ENCODE results near the gene SAFB2.

SAFB2 gene

DNA sequence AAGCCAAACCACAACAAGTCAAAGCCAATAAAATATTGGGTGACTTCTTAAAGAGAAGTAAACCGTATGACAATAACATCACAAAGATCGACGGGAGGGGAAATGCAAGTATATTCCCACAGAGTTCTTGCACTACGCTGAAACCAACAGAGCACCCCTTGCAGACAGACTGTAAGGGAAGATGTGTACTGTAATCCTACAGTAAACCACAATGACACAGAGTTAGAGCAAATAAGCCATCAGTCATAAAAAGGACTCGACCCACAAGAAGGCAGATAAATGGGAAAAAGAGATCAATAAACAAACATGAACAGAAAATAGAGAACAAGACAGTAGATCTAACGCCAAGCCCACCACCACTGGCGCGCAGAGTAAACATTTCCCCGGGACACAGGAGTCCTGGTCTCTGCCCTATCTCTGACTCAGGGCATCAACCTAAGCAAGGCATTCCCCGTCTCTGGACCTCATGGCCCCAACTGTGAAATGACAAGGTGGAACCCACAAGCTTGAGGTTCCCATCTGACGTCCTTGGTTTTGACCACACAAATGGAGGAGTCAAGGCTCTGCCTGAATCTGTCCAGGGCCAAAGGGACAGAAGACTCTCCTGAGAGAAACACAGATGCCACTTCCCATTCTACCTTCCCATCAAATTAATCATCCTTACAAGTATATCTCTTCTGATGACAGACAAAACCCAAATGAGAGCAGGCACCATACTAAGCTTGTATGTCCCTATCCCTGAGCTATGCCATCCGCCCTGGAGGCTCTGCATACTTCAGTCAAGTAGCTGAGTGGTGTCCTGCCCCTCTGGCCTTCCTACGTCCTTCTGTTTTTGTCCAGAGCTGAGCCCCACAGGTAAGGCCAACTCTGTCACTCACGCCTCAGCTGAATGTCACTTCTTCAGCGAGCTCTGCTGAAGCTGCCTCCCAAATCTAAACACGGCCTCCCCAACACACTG, 15.0 kb downstream of the SAFB2 start:
- no peak for DNase-seq

DNA sequence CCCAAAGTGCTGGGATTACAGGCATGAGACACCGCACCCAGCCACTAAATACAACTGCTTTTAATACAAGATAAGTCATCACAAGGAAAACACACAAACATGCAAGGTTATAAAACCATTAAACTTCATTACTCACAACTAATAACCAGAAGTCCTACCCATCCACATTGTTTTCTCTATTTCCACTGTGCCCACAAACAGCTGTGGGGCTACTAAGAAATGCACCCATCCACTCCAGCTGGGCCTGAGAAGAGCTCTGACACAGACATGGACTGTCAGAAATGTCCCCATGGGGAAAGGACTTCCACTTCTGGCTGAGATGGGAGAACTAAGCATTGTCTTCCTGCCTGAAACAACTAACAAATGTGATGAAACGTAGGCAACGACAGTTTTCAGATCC, 17.2 kb downstream of the SAFB2 start:
- DNase-seq, result no peak

DNA sequence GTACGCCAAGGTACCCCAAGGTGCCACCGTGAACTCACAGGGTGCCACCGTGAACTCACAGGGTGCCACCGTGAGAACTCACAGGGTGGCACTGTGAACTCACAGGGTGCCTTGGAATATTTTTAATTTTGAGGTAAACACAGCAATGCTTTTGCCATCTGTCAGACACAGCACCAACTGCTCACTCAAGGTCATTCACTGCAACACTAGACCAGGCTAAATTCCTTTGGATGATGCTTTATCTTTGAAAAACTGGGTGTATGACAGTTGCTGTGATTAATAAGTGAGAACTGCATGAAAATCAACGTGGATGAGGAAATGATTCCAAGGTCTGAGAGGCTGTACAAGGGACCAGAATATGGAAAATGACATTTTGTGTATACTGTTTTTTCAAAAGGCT, 18.9 kb downstream of the SAFB2 start:
- no peak for DNase-seq

DNA sequence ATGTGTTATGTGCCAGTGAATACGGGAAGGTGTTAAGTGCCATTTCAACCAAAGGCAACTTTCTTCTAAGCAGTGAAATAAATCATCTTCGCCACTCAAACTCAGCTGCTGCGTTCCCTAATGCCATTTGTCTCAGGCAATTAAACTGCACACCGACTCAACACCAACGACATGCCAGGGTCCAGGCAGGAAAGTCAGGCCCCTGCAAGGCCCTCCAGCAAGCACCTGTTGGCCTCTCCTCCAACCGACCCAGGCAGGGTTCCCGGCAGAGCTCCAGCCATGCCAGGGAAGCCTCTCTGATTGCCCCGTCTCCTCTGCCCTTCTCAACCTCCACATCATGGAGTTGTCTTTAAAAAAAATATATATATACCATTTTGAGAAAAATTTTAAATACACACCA, 21.8 kb downstream of the SAFB2 start:
- no peak for DNase-seq

DNA sequence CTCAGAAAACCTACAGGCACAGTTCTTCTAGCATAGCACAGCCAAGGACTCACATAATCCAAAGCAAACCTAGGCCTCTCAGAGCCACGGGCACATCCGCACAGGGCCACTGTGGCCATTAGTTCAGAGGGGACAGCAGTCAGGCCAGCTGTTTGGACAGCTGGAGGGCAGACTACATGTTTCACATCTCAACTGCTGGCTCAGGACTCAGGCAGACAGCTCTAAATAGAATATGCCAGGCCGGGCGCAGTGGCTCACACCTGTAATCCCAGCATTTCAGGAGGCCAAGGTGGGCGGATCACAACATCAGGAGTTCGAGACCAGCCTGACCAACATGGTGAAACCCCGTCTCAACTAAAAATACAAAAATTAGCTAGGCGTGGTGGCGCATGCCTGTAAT, 26.8 kb downstream of the SAFB2 start:
- no peak for DNase-seq

DNA sequence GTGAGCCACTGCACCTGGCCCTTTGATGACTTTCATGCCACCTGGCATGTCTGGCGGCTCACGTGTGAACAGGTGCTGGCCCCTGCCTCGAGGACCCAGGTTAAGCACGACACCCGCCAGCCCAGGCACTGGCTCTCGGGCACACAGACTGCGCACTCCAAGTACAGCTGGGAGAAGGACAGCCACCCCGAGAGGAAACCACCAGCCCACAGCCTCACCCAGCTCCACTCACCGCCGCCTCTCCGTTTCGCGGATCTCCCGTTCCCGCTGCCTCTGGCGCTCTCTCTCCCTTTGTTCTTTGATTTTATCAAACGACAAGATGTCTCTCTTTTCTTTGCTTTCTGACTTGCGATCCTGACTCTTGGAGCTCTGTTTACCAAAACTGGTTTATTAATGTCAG, 27.4 kb downstream of the SAFB2 start:
- DNase-seq, result no peak

DNA sequence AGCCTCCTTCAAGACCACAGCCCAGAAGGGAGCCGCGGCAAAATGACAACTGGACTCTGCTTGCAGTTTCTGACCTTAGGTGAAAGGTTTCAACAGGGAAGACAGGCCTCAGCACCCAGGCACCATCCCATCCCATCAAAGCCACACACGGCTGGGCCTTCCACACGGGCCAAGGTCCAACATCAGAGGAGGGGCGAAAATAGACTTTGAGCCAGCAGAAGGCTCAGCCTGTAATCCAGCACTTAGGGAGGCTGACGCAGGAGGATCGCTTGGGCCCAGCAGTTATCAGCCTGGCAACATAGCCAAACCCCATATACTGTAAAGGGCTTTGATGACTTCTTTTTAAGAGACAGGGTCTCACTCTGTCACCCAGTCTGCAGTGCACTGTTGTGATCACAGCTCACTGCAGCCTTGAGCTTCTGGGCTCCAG, 28.0 kb downstream of the SAFB2 start:
- no peak for DNase-seq

DNA sequence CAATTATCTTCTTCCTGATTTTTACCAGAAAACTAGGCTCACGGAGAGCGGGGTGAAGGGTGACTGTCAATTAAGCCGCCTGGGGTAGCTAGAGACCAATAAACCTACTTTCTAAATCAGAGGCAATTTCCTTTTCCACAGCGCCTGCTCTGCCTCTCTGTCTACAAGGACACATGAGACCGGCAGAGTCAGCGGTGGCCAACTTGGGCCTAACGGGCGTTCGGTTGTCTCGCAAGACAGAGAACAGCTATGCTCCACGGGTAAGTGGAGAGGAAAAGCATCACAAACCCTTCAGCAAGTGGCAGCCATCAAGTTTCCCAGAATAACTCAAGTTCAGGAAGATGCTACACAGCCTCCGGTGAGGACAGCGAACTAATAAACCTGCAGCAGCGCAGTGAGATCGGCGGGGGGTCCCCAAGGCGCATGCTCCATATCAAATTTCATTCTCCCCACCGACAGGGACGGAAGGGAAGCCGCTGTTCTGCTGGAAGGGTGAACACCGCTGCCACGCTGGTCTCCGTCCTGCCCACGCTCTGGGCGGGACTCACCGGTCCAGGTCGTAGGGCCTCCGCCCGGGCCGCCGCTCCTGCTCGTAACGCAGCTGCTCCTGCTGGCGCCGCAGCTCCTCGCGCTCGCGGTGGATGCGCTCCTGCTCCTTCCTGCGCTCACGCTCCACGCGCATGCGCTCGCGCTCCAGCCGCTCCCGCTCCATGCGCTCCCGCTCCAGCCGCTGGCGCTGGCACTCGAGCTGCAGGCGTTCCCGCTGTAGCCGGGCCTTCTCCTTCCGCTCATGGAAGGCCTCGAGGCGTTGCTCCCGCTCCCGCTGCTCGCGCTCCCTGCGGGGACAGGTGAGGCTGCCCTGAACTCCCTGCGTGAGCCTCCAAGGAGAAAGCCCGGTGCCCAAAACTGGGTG, 29.0 kb downstream of the SAFB2 start:
- DNase-seq, result no peak

DNA sequence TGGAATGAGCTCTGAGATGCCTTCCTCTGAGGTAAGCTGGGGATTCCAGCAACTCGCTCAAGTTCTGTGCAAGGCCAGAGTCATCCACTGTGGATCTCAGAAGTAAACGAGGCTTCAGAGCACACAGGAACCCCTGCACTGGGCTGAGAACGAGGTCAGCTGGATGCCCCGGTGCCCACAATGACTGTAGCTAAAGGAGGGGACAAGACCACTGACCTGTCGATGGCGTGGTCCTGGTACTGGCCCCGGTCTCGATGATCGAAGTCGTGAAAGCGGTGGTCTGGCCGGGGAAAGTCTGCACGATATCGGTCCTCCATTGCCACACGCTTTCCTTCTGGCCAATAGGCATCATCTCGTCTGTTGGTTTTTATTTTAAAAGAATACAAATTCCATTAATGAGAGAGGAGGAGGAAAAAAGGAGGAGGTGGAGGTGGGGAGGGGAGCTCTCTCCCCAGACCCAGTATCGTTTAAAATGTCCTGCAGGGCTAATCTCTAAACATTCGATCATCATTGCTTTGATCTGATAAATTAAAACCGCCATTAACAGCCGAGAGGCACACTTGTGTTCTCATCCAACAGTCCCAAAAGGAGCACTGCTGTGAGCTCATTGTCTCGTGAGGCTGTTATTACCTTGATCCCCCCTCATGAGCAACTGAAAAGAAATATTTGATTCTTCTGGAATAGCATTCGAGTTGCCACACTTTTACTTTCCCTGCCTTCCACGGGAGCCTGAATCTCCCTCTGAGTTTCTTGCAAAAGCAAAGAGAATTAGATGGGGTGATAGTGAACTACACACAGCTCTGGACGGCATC, 29.8 kb downstream of the SAFB2 start:
- no peak for DNase-seq

DNA sequence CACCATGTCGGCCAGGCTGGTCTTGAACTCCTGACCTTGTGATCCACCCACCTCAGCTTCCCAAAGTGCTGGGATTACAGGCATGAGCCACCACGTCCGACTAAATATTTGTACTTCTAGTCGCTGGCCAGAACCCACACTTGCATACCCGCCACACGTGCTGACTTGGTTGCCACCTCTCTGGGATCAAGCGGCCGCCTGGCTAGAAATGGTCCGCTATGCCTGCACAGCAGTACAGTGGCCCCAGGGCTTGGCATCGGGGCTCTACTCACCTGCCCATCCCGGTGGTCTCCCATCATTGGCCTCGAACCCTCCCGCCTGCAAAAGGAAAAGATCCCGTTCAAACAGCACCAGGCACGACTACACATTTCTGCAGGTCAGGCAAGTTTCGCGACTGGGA, 31.1 kb downstream of the SAFB2 start:
- DNase-seq, result no peak

DNA sequence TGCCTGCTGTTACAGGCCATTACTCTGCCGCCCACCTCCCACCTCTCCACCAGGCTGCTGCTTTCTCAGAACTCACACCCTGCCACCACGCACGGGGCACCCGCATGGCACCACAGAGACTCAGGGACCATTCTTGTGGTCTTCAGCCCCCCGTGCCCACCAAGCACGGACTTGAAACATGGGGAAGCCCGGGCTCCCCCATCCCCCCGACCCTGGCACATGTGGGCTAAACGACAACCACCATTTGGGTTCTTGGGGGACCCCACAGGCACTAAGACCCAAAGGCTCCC, 31.8 kb downstream of the SAFB2 start:
- DNase-seq, result no peak

DNA sequence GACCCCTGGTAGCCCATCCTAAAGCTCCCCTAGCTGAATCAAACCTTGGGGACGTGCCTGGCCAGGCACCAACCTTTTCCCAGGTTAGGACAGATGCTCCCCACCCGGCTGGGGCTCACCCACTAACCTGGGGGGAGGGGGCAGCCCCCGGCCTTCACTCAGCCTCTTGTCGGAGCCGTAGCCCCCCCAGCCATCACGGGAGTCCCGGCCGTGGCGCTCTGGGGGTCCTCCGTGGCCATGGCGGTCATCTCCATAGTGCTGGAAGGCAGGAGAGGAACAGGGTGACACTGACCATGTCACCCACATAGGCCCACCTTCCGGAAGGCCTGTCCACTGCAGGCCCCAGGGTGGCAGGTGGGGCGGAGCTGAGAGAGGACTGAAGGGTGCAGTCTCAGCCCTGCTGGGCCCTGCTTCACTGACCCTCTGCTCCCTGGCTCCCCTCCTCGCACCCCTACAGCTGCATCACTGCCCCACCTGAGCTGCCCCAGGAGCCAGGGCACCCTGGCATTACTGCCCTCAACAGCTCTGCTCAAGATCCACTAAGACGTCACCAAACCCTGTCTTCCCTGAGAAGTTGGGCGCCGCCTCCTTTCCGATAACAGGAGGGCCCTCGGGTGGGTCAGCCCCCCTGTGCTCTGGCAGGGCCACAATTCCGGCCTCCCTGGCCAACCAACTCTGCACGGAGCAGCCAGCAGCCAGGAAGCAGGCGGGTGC, 32.3 kb downstream of the SAFB2 start:
- no peak for DNase-seq

DNA sequence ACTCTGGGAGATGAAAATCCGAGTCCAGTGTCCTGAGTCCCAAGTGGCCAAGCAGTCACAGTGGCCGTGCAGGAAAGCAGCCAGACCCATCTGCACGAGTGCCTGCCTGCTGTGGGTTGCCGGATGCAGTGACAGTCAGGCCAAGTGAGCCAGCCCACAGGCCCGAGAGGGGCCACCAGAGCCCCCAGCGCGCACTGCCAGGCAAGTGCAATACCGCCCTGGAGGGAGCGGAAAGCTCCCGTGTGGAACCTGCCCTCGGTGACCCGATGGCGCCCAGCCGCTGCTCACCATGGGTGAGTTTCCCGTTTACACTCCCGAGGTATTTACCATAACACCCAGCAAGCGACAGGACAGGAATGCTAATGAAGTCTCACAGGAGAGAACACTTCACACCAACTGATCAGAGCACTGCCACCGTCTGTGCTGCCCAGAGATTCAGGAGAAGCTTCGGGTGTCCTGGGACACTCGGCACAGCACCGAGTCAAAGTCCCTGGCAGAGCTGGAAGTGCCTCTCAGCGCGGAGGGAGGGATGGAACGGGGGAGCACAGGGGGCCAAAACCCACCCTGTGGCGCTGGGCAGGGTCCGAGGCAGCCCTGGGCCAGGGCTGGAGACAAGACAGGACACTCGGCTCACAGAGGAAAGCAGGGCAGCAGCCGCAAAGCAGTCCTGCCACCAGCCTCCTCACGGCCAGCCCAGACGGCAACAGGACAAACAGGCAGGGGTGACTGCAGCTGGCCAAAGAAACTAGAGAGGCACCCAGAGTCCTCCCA, 33.5 kb downstream of the SAFB2 start:
- no peak for DNase-seq

DNA sequence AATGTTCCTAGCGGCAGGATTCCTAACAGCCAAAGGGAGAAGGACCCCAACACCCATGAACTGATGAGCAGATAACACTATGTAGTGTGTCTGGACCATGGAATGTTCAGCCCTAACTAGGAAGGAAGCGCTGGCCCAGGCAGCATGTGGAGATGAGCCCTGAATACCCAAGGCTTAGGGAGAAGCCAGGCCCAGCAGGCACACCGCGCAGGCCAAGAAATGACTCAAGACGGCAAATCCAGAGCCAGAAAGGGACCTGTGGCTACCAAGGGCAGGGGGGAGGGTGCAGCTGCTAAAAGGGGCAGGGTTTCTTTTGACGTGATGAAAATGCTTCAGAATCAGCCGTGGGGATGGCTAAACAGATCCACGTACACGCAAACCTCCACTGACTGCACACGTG, 34.1 kb downstream of the SAFB2 start:
- DNase-seq, result no peak

DNA sequence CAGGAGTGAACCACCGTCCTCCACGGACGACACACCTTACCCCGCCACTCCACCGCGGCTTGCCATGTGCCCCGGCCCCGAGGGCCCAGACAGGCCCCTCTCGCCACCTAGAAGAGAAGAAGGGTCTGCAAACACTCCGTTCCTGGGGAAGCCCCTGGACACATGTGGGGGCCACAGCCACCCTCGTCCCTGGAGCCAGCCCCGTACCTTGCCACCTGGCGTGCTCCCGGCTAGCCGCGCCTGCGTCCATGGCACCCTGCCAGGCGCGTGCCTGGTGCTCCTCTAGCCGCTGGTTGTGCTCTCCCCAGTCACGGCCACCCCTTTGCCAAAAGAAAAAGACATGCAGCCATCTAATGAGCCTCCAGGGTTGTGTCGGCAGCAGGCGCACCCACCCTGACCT, 34.9 kb downstream of the SAFB2 start:
- DNase-seq, result no peak

DNA sequence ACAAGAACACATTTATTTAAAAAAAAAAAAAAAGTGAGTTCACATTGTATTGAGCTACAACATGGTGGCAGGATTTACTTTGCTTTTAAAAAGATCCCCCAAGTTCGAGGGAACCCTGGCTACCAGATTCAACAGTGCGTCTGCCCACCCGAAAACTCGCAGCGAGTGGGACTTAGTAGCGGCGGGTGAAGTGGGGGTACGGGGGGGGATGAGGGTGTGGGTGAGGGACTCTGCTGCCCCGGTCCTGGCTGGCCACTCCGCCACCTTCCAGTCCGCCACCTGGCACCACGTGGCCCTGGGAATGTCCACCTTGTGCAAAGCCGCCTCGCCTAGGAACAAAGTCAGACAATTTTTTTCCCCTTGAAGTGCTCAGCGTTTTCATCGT, 35.5 kb downstream of the SAFB2 start:
- DNase-seq, result no peak

DNA sequence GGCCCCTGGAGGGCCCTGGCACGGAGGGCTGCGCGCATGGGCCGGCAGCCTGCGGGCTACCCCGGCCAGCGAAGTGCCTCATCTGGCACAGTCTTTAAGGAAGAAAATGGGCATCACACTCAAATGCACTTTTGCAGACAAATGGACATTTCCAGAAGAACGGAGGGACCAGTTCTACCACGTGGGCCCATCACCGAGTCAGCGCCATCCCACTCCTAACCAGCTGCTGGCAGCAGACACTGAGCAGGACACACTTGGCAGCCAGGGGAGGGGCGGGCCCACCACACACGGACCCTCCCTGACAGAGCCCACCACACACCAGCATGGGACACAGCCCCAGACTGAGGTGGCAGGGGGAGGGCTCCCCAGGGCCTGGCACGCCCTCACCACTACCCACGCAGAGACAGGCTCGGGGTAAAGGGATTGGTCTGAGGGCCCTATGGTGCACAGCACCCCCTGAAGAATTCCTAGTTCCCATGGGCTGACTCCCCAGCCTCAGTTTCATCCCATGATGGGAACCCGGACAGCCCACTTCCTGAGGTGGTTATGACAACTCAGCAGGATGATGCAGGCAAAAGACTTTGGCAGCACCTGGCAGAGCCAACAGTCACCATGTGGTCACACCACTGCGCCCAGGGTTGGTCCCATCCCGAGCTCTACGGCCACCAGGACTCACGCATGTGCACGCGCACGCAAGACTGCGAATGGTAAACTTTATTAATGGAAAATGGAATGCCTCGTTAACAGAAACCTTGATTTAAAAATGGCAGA, 36.1 kb downstream of the SAFB2 start:
- DNase-seq, result no peak

DNA sequence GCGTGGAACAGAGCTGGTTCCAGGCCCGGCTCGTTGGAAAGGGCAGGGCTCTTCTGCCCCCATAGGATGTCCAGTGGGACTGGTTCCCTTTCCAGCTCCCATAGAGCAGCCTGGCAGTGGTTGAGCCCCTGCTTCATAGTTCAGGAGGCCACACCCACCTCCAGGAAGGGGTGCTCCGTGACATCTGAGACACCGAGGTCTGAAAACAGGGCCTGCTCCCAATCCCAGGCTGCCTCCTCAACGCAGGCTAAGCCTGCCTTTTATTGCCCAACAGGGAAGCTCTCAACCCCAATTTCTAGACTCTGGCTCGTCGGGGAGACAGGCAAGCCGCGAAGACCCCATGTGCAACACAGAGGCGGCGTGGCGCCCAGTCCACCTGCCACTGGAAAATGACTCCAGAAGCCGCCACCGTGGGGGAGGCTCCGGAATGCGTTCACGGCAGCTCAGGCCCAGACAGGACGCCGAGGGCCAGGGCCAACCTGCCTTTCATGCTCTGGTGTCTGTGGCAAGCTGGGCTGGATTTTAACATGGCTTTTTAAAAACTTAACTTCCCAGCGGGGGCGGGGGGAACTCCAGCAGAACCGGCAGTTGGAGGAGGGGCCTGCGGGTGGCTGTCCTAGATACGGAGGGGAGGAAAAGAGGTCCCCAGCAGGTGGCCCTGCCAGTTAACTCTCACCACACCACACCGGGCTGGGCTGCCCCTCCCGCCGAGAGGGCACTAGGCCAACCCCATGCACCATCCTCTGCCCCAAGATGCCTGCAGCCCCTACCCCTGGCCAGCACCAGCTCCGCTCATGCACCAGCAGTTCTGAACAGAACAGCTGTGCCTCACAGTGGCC, 36.9 kb downstream of the SAFB2 start:
- DNase-seq, result no peak

DNA sequence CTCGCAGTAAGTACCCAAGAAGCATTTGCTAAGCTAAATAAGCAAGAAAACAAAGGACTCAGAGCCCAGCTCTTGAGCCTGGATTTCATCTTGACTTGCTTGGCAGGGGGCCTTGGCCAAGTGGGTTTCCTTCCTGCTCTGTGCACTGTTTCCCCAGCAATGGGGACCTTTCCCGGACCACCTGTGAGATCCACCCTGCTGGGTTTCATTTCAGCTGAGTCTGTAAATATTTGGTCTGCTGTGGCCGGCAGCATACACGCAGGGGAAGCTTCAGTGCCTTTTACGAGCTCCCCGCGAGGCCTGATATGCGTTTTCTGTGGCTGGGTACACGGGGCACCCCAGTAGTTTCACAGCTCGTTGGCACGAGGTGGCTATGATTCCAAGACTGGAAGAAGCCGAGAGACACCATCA, 42.4 kb downstream of the SAFB2 start:
- DNase-seq, result no peak

DNA sequence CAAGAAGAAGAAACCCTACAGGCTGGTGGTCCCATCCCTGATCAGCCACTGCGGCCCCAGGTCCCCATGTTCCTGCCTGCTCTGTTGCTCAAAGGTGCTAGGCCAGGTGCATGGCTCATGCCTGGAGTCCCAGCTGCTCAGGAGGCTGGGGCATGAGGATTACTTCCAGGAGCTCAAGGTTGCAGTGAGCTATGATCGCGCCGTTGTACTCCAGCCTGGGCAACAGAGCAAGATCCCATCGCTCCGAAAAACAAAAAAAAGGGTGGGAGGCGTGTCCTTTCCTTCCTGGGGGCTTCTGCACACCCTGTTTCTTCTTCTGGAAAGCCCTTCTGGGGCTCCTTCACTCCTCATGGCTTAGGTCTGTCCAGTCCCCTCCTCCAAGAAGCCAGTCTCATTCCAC, 42.9 kb downstream of the SAFB2 start:
- DNase-seq, result no peak
